Measurements from ENCODE around the gene PDZK1IP1.

- TF ChIP-seq POLR2AphosphoS5 (IDR thresholded peaks at IDR 0.05; ENCODE audit: borderline replicate concordance, low read depth, low read length) (no peak), EZH2 (IDR thresholded peaks at IDR 0.05) (no peak)
Measured at GRCh38 chr1:47172782-47173181, 17.1 kb downstream of the PDZK1IP1 start.
